GM12891 (cell line): ENCODE data around the gene RPGRIP1L.

Experiments used
- POLR2A ChIP-seq: IDR thresholded peaks from 2 replicates; pipeline ENCODE4 v1.6.1; 2011; ENCODE audit warnings: low read depth, low read length, control low read depth
- POLR2AphosphoS5 ChIP-seq: IDR thresholded peaks from 2 replicates; pipeline ENCODE4 v1.6.1; 2011; ENCODE audit warnings: low read depth, low read length, control low read depth
- SPI1 ChIP-seq: IDR thresholded peaks from 2 replicates; pipeline ENCODE4 v1.6.1; 2011; ENCODE audit warnings: low read depth, low read length, control low read depth
- TAF1 ChIP-seq: IDR thresholded peaks from 2 replicates; pipeline ENCODE4 v1.6.1; 2011; ENCODE audit warnings: low read depth, low read length, control low read depth

DNA sequence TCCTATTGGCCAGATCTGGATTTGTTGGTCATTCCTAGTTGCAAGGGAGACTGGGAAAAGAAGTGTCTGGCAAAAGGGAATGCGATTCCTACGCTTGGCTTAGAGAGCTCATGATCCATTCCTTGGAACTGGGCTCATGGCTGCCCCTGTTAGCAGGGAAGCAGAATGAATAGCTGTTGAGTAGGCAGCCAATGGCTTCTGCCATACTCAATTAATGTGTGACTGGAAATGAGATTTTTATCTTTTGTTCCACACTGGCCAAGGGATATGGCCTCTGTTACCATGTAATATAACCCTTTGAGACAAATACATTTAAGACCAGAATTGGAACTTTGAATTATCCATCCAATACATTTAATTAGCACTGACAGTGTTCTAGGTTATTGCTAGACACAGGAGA, 31.2 kb upstream of the RPGRIP1L start:
- TF ChIP-seq TAF1: no peak
- no peak for TF ChIP-seq POLR2A
- no peak for TF ChIP-seq POLR2AphosphoS5
- TF ChIP-seq SPI1: no peak
